NCI-H1930 (cell line): Measurements from ENCODE around the gene CNOT6L.

ENCODE experiments used
- DNase-seq, 2 experiments: peaks; one replicate each; lab custom pipeline; 2025; lab: John Stamatoyannopoulos, UW

Gene CNOT6L

DNA sequence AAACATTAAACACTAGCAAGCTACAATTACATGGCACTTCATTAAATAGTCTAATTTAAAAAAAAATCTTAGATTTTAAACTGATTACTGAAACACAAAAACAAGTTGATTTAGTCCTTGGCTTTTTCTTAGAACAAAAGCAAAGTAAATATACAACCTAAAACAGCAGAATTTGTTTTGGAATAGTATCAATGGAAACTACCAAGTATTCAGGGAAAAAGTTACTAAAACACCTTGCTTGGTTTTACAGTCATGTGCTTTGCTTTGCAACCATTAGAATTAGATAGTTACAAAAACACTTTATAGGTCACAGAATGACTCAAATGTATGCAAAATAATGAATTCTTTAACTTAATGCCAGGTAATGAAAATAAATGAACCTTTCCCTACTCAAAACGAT is 105.3 kb downstream of the CNOT6L start:
- no peak for DNase-seq

DNA sequence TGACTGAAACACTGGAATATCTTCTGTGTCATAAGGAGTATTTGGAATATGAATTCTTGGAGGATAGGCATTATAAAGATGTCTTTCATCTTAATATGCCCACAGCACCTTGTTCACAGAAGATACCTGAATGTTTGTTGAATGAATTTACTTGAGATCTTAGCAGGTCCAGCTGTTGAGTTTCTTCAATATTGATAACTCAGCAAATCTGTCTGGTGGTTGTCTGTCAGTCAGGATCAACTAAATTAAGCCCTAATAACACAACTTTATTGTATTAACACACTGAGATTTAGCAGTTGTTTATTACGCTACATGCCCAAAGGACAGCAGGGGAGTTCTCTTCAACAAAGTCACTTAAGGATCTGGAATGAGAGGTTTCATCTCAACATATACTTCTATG is 106.5 kb downstream of the CNOT6L start:
- DNase-seq = no peak

DNA sequence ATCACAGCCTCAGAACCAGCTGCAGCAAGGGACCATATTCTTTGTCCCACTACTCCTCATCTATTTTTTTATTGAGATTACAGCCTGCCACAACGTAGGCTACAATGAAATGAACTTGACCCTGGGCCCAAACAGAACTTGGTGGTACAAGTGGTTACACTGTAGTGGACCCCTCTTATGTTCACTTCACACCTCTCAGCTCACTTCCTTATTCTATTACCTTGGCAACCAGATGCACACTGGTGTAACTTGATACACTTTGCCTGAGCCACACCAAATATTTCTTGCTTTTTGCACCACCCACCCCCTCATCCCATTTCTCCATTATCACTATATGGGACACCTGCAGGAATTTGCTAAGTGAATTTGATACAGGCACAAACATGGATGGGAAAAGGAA is 107.7 kb downstream of the CNOT6L start:
- DNase-seq = no peak

DNA sequence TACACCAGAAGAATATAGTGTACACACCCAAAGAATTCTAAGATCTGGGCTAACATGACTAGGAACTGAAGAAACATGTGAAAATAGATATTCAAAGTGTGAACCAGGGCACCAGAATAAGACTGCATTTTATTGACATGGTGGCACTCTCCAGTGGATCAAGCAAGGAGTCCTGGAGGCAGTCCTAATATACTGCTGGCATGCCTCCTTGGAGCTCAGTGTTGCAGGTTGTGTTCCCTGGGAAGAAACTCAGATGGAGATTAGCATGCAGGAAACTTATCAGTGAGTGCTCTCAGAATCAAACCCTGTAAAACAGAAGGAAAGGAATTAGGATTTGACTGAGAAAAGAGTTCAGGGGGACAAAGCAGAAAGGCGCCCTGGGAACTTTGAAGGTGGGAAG is 108.5 kb downstream of the CNOT6L start:
- DNase-seq = no peak

DNA sequence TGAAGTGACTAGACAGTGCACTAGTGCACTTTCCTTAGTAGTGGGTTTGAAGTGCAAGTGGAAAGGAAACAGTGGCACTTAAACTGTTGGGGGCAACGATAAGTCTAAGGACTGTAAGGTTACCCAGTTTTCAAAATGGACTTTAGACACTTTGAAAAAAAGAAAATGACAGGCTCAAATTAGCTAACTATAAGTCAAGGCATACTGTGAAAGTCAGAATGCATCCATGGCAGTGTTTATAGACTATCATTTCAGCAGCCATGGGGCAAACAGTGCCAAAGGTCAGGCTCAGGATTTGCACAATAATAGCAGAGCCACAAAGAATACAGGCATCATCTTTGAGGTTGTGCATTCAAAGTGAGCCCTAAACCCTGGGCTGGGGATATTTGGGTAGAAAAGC is 109.1 kb downstream of the CNOT6L start:
- no peak for DNase-seq

DNA sequence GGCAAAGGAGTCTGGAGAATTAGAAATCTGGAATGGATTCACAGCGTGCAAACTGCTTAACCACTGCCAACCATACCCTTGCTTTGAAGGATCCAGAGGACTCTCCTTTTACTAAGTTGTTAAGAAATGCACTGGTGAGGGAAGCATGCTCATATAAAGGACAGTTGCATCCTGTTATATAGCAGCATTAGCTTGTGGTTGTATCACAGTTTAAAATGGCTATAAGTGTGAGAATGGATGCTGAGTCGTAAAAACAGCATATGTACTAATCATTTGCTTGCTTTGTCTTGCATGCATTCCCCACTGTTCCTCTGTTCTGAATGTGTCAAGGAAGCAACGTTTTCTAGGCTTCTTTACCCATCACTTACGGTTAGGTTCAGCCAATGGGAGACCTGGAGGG is 112.5 kb downstream of the CNOT6L start:
- DNase-seq = no peak

DNA sequence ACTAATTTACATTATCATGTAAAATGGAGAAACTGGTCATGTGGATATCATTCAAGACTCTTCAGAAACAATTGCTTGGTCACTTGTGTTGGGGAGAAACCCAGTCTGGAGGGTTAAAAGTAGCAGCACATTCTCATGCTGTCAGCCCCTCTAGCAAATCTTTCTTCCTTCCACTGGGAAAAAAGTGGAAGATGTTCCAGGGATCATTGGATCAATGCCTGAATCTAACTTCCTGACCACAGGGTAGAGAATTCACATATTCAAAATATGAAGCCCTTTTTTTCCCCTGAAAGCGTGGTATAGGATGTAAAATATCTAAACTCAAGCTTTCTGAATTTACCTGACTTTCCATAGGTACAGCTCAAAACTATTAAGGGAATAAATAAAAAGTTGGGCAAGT is 115.5 kb downstream of the CNOT6L start:
- no peak for DNase-seq

DNA sequence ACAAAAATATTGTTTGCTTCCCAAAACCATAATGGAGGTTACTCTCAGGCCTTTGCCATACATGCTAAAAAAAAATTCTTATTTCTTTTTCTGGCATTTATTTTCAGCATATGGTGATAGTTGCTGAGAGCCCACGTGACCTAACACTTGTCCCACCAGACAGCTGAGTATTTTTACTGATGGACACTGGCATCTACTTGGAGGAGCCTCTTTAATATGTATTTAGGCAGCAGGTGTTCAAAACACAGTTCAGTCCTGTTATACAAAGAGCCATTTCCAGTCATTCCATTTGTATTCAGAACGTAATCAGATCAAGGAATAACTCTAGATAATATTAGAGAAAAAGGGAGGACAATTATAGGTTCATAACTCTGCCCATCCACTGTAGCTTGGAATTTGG is 118.0 kb downstream of the CNOT6L start:
- DNase-seq = no peak

DNA sequence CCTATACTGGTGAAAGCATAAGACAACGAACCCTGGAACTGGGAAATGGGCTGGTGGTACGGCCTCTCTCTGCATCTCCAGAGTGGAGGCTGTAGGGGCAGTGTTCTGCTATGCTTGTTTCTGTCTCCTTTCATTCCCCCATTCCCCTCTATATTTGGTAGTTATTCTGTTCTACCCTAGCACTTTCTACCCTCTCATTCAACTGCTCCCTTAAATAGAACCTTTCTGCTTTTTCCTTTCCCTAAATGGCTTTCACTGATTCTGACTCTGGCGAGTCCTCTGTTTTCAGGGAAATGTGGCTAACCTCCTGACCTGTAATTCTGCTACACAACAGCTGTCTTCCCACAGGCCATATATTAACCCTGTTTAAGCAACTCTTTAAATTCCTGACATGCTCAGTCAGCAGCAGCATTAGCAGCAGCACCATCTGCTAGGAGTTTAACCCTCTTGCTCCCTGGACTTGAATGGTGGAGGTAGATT is 119.4 kb downstream of the CNOT6L start:
- no peak for DNase-seq

DNA sequence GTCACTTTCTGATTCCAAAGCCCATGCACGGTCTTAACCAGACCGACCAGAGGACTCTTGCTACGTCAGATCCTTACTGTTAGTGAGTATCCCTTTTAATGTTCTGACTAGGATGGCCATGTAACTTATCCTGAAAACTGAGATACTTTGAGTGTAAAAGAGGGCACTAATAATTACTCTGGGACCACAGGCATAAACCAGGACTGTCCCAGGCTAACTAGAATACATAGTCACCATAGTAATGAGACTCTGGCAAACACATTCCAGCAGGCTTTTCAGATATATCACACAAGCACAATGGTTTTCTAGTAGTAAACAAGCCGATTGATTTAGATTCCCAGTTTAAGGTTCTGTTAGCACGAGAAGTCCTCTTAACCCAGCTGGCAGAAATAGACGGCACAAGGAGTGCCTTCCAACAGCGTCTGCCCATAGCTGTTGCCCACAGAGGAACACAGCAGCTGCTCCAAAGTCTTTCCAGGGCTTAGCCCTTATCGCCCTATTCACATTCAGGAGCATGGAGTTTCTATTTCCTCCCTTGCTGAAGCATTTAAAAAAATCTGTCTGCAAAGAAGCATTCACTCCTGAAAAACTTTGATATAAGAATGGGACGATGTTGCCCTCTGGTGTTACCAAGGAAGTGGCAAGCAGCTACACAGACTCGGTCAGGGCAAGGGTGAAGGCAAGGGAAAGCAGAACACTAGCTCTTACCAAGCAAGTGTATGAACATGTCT is 121.1 kb downstream of the CNOT6L start:
- peak in 1 of 2 experiments; percentile 0 for DNase-seq

DNA sequence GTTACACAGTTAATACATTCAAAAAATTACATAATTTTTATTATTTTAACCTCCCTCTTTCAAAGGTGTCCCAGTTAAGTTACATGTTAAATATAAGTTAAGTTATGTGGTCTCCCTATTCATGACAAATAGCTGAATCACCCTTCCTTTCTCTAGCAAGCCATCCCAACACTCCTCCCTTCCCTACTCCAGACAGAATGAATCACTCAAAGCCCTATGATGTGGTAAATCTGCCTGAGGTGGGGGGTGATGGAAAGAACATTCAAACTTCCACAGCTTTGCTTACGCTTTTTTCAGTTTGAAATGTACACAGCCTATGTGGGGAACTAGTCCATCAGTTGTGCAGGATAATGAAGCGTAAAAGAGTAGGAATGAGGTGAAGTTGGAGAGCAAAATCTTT is 123.4 kb downstream of the CNOT6L start:
- no peak for DNase-seq

DNA sequence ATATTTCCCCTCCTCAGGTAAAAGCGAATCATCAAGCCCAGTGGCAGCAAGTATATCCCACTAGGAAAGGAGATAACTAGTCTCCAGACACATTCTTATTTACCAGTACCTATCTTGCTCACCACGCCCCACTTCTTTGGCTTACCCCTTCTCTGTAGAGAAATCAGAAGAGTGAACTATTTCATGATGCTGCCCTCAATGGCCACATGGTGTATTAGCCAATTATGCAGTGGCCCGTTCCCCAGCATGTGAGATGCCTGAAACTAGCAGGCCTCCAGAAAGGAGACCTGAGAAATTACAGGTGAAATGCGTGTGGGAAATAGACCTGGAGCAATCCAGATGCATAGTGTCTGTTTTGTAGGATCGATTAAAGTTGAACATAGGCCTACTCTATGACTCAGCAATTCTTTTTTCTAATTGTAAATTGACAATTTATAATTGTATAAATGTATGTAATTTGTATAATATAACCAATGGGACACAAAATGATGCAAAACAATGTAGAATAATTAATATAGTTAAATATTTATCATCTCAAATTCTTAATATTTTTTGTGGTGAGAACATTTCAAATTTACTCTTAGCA is 126.2 kb downstream of the CNOT6L start:
- no peak for DNase-seq

DNA sequence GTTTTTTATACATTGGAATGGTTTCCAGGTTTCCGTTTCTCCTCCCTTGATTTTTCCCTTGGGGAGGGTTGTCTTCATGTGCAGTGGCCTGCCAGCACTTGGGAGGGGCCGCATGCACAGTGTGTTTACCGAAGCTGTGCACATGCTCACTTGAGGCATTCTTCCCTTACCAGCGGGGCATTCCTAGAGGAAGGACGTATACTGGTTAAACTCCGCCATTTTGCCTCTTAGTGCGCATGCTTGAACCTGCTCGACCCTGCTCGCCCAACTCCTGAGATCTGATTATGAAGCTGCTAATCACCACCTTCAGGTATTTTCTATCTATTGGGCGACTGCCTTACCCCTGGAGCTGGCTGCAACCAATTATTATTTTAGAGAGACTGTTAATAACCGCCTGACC is 137.4 kb downstream of the CNOT6L start:
- no peak for DNase-seq

DNA sequence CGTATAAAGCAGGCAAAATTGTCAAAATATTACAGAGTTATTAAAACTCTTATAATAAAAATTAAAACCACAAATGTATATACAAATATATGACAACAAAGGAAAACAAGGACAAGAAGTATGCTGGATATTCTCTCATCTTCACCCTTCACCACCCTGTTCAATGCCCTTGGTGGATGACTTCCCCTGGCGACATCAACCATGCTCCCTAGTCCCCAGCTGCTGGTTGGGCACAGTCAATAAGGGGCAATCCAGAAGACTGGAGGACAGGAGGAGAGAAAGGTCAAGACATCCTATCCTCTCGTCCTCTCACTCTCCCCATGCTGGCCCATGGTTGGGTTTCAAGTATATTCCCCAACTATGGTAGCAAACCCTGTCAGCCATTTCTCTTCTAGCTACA is 142.3 kb downstream of the CNOT6L start:
- no peak for DNase-seq

DNA sequence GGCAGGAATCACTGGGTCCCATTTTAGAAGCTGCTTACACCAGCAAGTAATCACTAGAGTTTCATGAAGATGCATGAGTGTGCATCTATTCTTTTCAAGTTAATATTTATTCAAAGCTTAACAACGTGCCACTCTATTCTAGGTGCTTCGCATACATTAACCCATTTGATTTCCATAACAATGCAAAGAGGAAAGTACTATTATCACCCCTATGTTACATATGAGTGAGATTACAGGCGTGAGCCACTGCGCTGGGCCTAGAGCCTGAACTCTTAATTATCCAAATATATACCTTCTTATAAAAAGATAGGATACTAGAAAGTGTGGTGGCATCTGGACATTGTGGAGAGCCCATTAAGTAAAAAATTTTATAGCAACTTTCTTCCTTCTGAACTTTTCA is 148.1 kb downstream of the CNOT6L start:
- no peak for DNase-seq

DNA sequence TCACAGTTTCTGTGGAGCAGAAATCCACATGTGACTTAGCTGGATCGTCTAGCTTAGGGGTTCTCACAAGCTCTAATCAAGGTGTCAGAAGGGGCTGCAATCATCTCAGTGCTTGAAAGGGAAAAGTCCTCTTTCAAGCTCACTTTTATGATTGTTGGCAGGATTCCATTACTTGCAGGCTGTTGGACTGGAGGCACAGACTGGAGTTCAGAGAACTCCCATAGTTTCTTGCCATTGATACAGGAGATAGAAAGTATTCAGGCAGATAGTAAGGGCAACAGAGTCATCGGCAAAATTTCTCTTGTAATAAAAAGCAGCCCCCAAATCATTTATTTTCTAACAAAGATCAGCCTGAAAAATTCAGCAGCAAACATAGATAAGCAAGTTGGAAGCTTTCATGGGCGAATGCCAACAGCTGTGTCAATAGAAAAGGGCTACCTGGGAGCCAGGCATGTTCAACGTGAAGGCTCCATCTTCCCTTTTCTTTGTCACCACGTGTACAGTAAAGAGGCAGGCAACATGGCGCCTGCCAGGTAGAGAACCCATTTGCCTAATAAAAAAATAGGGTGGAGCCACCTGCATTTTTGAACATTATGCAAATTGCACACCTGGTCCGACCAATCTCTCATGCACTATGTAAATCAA is 149.1 kb downstream of the CNOT6L start:
- DNase-seq = no peak

DNA sequence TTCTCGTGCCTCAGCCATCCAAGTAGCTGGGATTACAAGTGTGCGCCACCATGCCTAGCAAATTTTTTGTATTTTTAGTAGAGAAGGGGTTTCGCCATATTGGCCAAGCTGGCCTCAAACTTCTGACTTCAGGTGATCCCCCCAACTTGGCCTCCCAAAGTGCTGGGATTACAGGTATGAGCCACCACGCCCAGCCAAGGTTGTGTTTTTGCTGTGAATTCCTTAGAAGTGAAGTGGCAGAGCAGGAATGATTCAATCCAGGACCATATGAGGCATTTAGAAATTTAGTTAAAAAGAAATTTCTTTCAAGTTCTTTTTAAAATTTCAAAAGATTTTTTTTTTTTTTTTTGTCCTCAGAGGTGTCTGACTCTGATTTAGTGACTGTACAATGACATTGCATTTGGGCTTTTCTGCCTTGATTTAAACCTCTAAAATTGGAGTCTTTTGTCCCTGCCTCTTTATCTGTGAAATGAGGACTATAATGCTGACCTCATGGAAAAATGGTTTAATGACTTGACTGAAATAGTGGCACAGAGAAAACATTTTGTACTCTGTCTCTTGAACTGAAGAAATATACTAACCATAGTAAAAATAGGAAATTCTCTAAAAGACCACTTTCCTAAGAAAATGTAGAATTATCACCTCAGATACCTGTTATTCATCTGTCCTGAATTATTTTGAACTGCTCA is 153.6 kb downstream of the CNOT6L start:
- no peak for DNase-seq
